ENCODE results near the gene PTGR3. TPM values are rescaled to one million over a fixed set of nuclear protein-coding genes. Genes with fewer than 3 reads are reported as not detected.
A peak's percentile ranks its signal among the peaks of the same experiment; 100 is the strongest.

Gene PTGR3
- total and polyA plus RNA-seq, 4 donors, result 6.8 to 18.7 (median 11.4) TPM

DNA sequence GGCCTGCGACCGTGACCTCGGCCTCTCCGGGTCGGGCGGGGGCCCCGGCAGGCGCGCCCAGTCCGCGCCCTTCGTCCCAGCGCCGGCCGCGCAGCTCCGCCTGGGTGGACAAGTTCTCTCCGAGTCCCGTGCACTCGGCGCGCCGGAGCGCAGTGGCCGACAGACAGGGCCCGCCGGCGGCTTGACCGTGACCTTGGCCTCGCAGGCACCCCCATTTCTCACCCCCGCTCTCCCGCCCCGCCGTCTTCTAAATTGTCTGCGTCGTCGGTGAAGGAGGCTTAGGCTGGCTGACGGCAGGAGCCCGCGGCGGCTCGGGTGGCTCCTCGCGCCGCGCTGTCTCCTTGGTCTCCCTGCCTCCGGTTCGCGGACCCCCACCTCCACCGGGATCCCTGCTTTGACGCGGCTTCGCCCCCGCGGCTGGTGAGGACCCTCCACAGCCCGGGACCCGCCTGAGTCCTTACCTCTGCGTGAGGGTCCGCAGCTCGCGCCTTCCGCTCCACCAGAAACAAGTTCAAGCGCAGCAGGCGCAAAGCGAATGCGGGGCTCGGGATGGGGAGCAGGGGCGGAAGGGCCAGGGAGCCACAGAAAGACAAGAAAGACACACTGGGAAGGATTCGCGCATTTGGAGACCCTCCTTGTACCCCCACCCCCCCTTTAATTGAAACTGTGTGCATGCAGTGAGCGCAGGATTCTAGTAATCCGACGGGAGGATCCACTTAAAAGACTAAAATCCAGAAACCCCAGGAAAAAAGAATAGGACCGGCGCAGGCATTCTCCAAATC, 4.0 kb downstream of the PTGR3 start:
- Histone ChIP-seq H3K9ac (ENCODE audit: low read depth in 1 of 2, low read length in 2 of 2) (no peak overlapping the region), H3K4me1 (ENCODE audit: control insufficient read depth in 4 of 4, insufficient read depth in 4 of 4, low read length in 3 of 4) (peaks cover 11 to 38% (median 25%) of the 10 kb centered on the region in 4 donors), H3K9me3 (ENCODE audit: control insufficient read depth in 4 of 4, low read length in 3 of 4) (no peaks in the 10 kb centered on the region), H3K27me3 (ENCODE audit: control insufficient read depth in 4 of 4, insufficient read depth in 4 of 4, low read length in 3 of 4) (no peaks in the 10 kb centered on the region), H3K36me3 (ENCODE audit: control insufficient read depth in 4 of 4, insufficient read depth in 3 of 4, low read depth in 1 of 4, low read length in 3 of 4) (peaks cover 0 to 12% (median 4%) of the 10 kb centered on the region in 4 donors), H3K27ac (ENCODE audit: low read depth in 1 of 2, low read length in 2 of 2) (no peak overlapping the region), H3K4me3 (ENCODE audit: low read depth in 1 of 3, low read length in 3 of 3) (peak overlapping the region in 2 of 3 donors; percentile 34 to 46)
- no peak for TF ChIP-seq HNF4G (IDR thresholded peaks at IDR 0.05)
- no peak for DNase-seq (ENCODE audit: low spot score)
- WGBS, result 25% methylated on average over 75 of the region's 75 CpGs

DNA sequence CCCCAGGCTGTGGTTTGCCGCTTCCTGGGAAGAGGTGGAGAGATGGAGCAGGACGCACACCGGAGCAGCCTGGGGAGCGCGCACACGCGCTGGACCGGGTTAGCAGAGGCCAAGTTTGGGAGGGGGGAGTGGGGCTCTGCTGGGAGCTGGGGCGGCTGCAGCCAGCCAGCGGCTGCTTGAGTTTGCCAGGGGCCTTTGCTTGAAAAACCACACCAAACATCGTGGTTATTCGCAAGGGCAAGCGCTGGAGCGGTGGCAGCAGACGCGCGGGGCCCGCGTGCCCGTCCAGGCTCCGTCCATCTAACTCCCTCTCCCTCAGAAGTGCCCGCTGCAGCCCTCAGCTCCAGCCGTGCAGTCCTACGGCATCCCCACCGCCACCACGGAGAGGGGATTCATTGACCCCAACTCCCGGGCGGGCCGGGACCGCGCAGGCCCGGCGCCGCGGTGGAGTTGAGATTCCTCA, 4.6 kb downstream of the PTGR3 start:
- Histone ChIP-seq H3K27me3 (ENCODE audit: control insufficient read depth in 4 of 4, insufficient read depth in 4 of 4, low read length in 3 of 4) (no peaks in the 10 kb centered on the region), H3K9ac (ENCODE audit: low read depth in 1 of 2, low read length in 2 of 2) (no peak overlapping the region), H3K4me1 (ENCODE audit: control insufficient read depth in 4 of 4, insufficient read depth in 4 of 4, low read length in 3 of 4) (peaks cover 11 to 38% (median 24%) of the 10 kb centered on the region in 4 donors), H3K27ac (ENCODE audit: low read depth in 1 of 2, low read length in 2 of 2) (no peak overlapping the region), H3K36me3 (ENCODE audit: control insufficient read depth in 4 of 4, insufficient read depth in 3 of 4, low read depth in 1 of 4, low read length in 3 of 4) (peaks cover 0 to 18% (median 4%) of the 10 kb centered on the region in 4 donors), H3K9me3 (ENCODE audit: control insufficient read depth in 4 of 4, low read length in 3 of 4) (no peaks in the 10 kb centered on the region), H3K4me3 (ENCODE audit: low read depth in 1 of 3, low read length in 3 of 3) (peak overlapping the region in 2 of 3 donors; percentile 13 to 46)
- 40% methylated on average over 35 of the region's 35 CpGs for WGBS
- DNase-seq (ENCODE audit: low spot score), result no peak
- TF ChIP-seq, protein P1, sequence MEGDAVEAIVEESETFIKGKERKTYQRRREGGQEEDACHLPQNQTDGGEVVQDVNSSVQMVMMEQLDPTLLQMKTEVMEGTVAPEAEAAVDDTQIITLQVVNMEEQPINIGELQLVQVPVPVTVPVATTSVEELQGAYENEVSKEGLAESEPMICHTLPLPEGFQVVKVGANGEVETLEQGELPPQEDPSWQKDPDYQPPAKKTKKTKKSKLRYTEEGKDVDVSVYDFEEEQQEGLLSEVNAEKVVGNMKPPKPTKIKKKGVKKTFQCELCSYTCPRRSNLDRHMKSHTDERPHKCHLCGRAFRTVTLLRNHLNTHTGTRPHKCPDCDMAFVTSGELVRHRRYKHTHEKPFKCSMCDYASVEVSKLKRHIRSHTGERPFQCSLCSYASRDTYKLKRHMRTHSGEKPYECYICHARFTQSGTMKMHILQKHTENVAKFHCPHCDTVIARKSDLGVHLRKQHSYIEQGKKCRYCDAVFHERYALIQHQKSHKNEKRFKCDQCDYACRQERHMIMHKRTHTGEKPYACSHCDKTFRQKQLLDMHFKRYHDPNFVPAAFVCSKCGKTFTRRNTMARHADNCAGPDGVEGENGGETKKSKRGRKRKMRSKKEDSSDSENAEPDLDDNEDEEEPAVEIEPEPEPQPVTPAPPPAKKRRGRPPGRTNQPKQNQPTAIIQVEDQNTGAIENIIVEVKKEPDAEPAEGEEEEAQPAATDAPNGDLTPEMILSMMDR (IDR thresholded peaks at IDR 0.05; ENCODE audit: low read depth, low read length, missing input control), result no peak

GRCh38 chr18:75203416-75204268, 5.3 kb downstream of the PTGR3 start:
- Histone ChIP-seq H3K4me1 (ENCODE audit: control insufficient read depth in 4 of 4, insufficient read depth in 4 of 4, low read length in 3 of 4) (peaks cover 11 to 38% (median 24%) of the 10 kb centered on the region in 4 donors), H3K9ac (ENCODE audit: low read depth in 1 of 2, low read length in 2 of 2) (no peak overlapping the region), H3K36me3 (ENCODE audit: control insufficient read depth in 4 of 4, insufficient read depth in 3 of 4, low read depth in 1 of 4, low read length in 3 of 4) (peaks cover 0 to 18% (median 4%) of the 10 kb centered on the region in 4 donors), H3K9me3 (ENCODE audit: control insufficient read depth in 4 of 4, low read length in 3 of 4) (no peaks in the 10 kb centered on the region), H3K27me3 (ENCODE audit: control insufficient read depth in 4 of 4, insufficient read depth in 4 of 4, low read length in 3 of 4) (no peaks in the 10 kb centered on the region), H3K27ac (ENCODE audit: low read depth in 1 of 2, low read length in 2 of 2) (no peak overlapping the region), H3K4me3 (ENCODE audit: low read depth in 1 of 3, low read length in 3 of 3) (no peak overlapping the region)
- no peak for TF ChIP-seq ATF3 (IDR thresholded peaks at IDR 0.05)
- TF ChIP-seq NR2F2 (IDR thresholded peaks at IDR 0.05), result no peak
- no peak for TF ChIP-seq HNF4G (IDR thresholded peaks at IDR 0.05)
- TF ChIP-seq, protein P2, sequence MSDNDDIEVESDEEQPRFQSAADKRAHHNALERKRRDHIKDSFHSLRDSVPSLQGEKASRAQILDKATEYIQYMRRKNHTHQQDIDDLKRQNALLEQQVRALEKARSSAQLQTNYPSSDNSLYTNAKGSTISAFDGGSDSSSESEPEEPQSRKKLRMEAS (IDR thresholded peaks at IDR 0.05), result no peak
- DNase-seq (ENCODE audit: low spot score), result no peak
- WGBS, result 71% methylated on average over 24 of the region's 24 CpGs
